Loucy (cell line): Measurements from ENCODE around the gene SPTSSB.

ENCODE experiments used
- H2AFZ ChIP-seq: fragments of 200-600 bp; sonication (generic); 2 replicates; pipeline ENCODE4 v1.6.0; 2016; ENCODE audit warnings: antibody characterized with exemption, mild to moderate bottlenecking, low read length, moderate library complexity
- H3F3A ChIP-seq: fragments of 200-600 bp; 2 replicates; pipeline ENCODE4 v1.6.0; 2016; ENCODE audit warnings: antibody characterized with exemption, low read depth, mild to moderate bottlenecking
- H3K27me3 ChIP-seq: fragments of 200-600 bp; sonication (generic); 2 replicates; pipeline ENCODE4 v1.6.1; 2014; ENCODE audit warnings: low read length, mild to moderate bottlenecking; ENCODE audit not compliant: insufficient read depth, poor library complexity, severe bottlenecking
- H3K36me3 ChIP-seq: fragments of 200-600 bp; sonication (generic); 2 replicates; pipeline ENCODE4 v1.6.1; 2016; ENCODE audit warnings: low read length; ENCODE audit not compliant: insufficient read depth
- H3K4me1 ChIP-seq: fragments of 200-600 bp; sonication (generic); 2 replicates; pipeline ENCODE4 v1.5.1; 2014; ENCODE audit warnings: low read length, mild to moderate bottlenecking; ENCODE audit not compliant: insufficient read depth, poor library complexity, severe bottlenecking
- H3K4me2 ChIP-seq: fragments of 200-600 bp; sonication (generic); 2 replicates; pipeline ENCODE4 v1.6.0; 2014; ENCODE audit warnings: antibody characterized with exemption, low read length, low read depth, mild to moderate bottlenecking; ENCODE audit not compliant: poor library complexity, severe bottlenecking
- H3K4me3 ChIP-seq: fragments of 200-600 bp; sonication (generic); 2 replicates; pipeline ENCODE4 v1.5.1; 2014; ENCODE audit warnings: low read length, mild to moderate bottlenecking, mixed read lengths; ENCODE audit not compliant: poor library complexity, severe bottlenecking
- H3K79me2 ChIP-seq: fragments of 200-600 bp; sonication (generic); 2 replicates; pipeline ENCODE4 v1.6.1; 2014; ENCODE audit warnings: low read length; ENCODE audit not compliant: insufficient read depth
- H3K9ac ChIP-seq: fragments of 200-600 bp; sonication (generic); 2 replicates; pipeline ENCODE4 v1.6.0; 2014; ENCODE audit warnings: mild to moderate bottlenecking, low read depth, low read length, moderate library complexity; ENCODE audit not compliant: poor library complexity, severe bottlenecking
- H3K9me2 ChIP-seq: fragments of 200-600 bp; sonication (generic); replicated peaks from 2 replicates; pipeline ENCODE4 v1.6.1; 2016; ENCODE audit warnings: low read depth, low read length, mixed read lengths
- H3K9me3 ChIP-seq: fragments of 200-600 bp; sonication (generic); 2 replicates; pipeline ENCODE4 v1.6.1; 2014; ENCODE audit warnings: mild to moderate bottlenecking, antibody characterized with exemption, low read length, low read depth; ENCODE audit not compliant: insufficient read depth
- H4K20me1 ChIP-seq: fragments of 200-600 bp; sonication (generic); 2 replicates; pipeline ENCODE4 v1.6.0; 2014; ENCODE audit warnings: antibody characterized with exemption, low read length, mild to moderate bottlenecking; ENCODE audit not compliant: insufficient read depth, poor library complexity, severe bottlenecking
- EZH2phosphoT487 ChIP-seq: fragments of 200-600 bp; IDR thresholded peaks from 2 replicates; pipeline ENCODE4 v1.6.1; 2018; ENCODE audit warnings: antibody characterized with exemption, mild to moderate bottlenecking, moderate library complexity, borderline replicate concordance
- TF ChIP-seq, protein P1 (sequence below): fragments of 200-600 bp; sonication (generic); conservative IDR thresholded peaks from 2 replicates; pipeline ENCODE4 v1.5.1; 2014; ENCODE audit warnings: mild to moderate bottlenecking, antibody characterized with exemption, low read length

The SPTSSB gene

DNA sequence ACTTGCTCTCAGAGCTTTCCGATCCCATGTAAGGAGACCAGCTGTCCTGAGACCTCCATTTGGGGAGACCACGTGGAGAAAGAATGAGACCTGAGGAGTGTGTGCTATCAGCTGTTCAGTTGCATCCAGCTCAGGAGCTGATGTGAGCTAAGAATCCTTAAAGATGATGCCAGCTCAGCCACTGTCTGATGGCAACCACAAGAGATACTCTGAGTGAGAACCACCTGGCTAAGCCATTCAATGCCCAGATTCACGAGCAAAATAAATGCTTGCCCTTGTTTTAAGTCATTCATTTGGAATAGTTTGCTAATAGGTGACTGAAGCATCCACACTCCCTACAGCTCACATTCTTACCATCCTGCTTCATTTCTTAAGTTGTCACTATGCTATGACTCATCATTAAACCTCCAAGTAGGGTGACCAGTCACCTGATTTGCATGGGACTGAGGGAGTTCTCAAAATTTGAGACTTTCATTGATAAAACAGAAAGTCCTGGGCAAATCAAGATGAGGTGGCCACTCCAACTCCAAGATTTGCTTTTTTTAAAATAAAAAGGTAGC, 56.4 kb downstream of the SPTSSB start:
- no peaks in the 10 kb centered on the region for H3K9me3 ChIP-seq
- H3K9ac ChIP-seq: no peak overlapping the region
- H3K4me2 ChIP-seq: no peak overlapping the region

DNA sequence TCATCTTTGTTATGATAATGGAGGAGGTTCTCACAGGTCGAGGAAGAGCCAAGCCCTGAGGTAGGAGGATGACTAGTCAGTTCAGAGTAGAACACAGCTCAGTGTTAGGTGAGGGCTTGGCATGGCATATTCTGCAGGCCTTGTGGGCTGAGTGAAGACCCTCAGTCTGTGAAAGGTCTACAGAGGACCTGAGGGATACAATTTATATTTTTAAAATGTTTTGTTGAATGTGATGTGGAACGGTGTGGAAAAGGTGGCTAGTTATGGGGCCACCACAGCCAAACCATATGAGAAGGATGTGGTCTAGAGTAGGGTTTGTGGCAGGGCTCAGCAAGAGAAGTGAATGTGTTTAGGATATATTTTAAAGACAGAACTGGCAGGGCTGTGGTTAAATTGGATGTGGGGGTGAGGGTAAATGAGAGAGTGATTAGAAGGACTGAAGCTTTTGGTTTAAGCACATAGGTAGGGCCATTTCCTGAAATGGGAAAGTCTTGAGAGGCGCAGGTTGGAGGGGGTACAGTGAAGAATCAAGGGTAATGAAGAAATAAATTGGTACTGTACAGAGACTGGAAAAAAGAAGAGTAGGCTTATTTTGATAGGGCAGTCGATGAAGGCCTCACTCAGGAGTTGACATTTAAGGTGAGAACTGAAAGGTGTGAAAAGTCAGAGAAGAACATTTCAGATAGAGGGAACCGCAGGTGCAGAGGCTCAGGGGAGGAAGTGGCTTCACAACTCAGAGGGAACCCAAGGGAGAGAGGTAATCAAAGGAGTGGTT, 60.5 kb downstream of the SPTSSB start:
- Histone ChIP-seq H3K27me3 (peaks cover 58% of the 10 kb centered on the region), H3F3A (no peaks in the 10 kb centered on the region), H3K9me2 (no peaks in the 10 kb centered on the region), H4K20me1 (no peaks in the 10 kb centered on the region), H3K9ac (no peak overlapping the region), H3K4me2 (peak overlapping the region; percentile 19), H3K36me3 (no peaks in the 10 kb centered on the region), H2AFZ (no peak overlapping the region), H3K4me1 (peaks cover 20% of the 10 kb centered on the region), H3K9me3 (no peaks in the 10 kb centered on the region), H3K4me3 (no peak overlapping the region), H3K79me2 (no peaks in the 10 kb centered on the region)
- TF ChIP-seq, protein P1, sequence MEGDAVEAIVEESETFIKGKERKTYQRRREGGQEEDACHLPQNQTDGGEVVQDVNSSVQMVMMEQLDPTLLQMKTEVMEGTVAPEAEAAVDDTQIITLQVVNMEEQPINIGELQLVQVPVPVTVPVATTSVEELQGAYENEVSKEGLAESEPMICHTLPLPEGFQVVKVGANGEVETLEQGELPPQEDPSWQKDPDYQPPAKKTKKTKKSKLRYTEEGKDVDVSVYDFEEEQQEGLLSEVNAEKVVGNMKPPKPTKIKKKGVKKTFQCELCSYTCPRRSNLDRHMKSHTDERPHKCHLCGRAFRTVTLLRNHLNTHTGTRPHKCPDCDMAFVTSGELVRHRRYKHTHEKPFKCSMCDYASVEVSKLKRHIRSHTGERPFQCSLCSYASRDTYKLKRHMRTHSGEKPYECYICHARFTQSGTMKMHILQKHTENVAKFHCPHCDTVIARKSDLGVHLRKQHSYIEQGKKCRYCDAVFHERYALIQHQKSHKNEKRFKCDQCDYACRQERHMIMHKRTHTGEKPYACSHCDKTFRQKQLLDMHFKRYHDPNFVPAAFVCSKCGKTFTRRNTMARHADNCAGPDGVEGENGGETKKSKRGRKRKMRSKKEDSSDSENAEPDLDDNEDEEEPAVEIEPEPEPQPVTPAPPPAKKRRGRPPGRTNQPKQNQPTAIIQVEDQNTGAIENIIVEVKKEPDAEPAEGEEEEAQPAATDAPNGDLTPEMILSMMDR: no peak
- TF ChIP-seq EZH2phosphoT487: peak; percentile 92

More for the DNA sequence above, 56.4 kb downstream of the SPTSSB start:
- H3K4me3 ChIP-seq: no peak overlapping the region
- no peaks in the 10 kb centered on the region for H3K9me2 ChIP-seq
- H3K27me3 ChIP-seq: peaks cover 56% of the 10 kb centered on the region
- H4K20me1 ChIP-seq: no peaks in the 10 kb centered on the region
- peaks cover 20% of the 10 kb centered on the region for H3K4me1 ChIP-seq
- H3K36me3 ChIP-seq: no peaks in the 10 kb centered on the region
- H2AFZ ChIP-seq: no peak overlapping the region
- no peak for TF ChIP-seq EZH2phosphoT487
- H3K79me2 ChIP-seq: no peaks in the 10 kb centered on the region
- no peaks in the 10 kb centered on the region for H3F3A ChIP-seq

DNA sequence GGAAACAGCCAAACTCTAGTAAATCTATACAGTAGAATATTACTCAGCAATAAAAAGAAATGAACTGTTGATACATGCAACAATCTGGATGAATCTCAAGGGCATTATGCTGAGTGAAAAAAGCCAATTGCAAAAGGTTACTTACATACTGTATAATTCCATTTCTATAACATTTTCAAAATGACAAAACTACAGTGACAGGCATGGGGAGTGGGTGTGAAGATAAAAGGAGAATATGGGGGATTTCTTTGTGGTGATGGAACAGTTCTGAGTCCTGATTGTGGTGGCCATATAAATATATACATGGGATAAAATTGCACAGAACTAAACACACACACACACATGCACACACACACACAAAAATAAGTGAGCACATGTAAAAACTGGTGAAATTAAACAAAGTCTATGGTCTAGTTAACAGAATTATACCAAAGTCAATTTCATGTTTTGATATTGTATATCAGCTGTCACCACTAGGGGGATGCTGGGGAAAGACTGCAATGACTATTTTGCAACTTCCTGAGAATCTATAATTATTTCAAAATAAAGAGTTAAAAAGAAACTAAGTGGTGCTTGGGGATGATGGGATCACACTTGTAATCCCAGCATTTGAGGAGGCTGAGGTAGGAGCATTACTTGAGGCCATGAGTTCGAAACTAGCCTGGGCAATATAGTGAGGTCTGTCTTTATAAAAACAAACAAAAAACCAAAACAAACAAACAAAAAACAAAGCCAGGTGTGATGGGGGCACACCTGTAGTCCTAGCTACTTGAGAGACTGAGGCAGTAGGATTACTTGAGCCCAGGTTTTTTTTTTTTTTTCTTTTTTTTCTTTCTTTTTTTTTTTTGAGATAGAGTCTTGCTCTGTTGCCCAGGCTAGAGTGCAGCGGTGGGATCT, 66.0 kb downstream of the SPTSSB start:
- Histone ChIP-seq H3K4me3 (no peak overlapping the region), H4K20me1 (no peaks in the 10 kb centered on the region), H3K9ac (no peak overlapping the region), H3K9me3 (no peaks in the 10 kb centered on the region), H3K27me3 (peaks cover 27% of the 10 kb centered on the region), H3K4me1 (peaks cover 3% of the 10 kb centered on the region), H3K36me3 (no peaks in the 10 kb centered on the region), H3F3A (no peaks in the 10 kb centered on the region), H2AFZ (no peak overlapping the region), H3K4me2 (no peak overlapping the region), H3K9me2 (no peaks in the 10 kb centered on the region), H3K79me2 (no peaks in the 10 kb centered on the region)
- TF ChIP-seq, protein P1: peak; percentile 83
- TF ChIP-seq EZH2phosphoT487: no peak
